NCI-H2029 treated with DMSO at 0.1 percent for 48 hours (cell line): ENCODE measurements around the gene DAAM2.

Source experiments
- DNase-seq: peaks from one replicate; lab custom pipeline; 2025; lab: John Stamatoyannopoulos, UW

The DAAM2 gene

GRCh38 chr6:39909701-39910100 lies 117.5 kb downstream of the DAAM2 start:
- DNase-seq = no peak

- DNase-seq = no peak
Observed at GRCh38 chr6:39910164-39910563, 118.0 kb downstream of the DAAM2 start.

DNA sequence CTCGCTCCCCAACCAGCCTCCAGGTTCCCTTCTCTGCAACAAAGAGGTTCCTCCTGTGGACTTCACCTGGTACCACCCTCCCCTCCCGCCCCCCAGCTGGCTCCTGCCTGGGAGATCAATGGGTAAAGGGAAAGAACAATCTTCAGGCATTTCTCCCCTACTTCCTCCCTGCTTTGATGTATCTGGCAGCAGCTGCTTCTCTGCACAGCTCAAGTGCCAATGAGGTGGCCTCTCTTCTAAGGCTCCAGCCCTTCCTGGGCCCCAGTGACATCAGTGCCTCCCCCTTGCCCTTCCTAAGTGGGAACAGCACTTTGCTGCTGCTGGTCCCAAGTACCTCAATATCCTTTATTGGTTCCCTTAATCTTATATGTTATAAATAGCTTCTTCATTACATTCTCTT lies 118.6 kb downstream of the DAAM2 start:
- no peak for DNase-seq

GRCh38 chr6:39911513-39912125 lies 119.4 kb downstream of the DAAM2 start:
- no peak for DNase-seq

DNA sequence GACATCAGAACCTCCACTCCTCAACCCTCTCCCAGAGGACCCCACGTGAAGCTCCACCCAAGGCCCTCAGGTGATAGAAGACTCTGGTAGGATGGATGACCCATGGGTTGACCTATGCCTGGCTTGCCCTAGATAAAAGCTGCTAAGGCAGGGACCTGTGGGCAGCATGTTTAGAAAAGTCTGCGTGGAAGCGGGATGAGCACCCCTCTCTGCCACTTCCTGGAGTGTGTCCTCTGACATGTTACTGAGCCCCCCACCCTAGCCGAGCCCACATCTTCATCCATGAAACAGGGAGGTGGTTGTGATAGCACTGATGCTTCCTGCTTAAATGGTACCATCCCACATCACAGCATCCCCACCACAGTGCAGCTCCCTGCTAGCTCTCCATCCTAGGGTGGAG lies 120.3 kb downstream of the DAAM2 start:
- DNase-seq = no peak

DNA sequence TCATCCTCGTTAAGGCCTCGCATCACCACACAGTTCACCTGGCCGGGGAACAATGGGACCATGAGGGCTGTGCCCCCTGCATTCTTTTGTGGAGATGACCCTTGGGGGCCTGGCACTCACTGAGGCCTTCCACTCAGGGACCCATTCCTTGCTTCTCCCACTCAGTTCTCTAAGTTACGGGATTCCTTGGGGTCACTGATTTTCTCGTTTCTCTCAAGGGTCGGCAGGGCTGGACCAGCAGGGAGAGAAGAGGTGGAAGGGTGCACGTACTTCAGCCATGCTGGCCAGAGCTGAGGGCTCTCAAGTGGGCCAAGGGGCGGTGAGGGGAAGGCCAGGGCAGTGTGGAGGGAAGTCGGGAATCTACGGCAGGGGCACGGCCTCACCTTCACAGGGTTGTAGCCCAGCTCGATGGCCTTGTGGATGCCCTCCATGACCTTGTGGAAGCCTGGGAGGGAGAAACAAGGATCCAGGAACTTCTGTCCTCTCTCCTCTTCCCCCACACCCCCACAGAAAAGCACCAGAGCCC lies 121.3 kb downstream of the DAAM2 start:
- DNase-seq = no peak

DNA sequence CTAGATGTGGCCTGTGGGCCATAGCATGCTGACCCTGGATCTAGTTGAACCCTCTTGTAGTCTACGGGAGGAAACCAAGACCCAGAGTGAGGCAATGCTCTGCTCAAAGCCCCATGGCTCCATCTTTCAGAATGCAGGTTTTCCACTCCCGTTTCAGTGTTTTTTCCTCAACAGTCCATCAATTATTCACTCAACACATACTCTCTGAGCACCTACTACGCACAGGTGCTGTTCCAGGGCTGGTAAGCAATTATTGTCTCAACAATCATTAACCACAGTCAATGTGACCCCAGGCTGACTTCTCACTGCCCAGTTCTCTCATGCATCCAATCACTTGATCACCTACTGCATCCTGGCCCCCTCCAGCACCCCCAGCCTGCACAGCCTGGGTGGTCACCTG lies 122.1 kb downstream of the DAAM2 start:
- DNase-seq = no peak

DNA sequence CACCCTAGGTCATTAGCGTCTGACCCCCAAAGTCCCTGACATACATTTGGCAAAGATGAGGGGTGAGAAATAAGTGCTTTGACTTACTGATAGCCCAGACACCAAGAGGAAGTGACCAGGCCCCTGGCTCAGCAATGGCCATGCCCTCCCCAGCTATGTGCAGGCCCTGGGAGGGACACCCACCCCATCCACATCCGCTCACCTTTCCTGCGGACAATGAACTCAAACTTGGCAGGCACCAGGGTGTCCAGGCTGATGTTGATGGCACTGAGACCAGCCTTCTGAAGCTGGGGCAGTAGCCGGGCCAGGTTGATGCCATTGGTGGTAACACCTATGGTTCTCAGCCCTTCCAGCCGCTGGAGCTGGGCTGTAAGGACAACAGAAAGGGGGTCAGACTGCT lies 123.7 kb downstream of the DAAM2 start:
- no peak for DNase-seq

GRCh38 chr6:39917329-39917728 lies 125.2 kb downstream of the DAAM2 start:
- no peak for DNase-seq

DNA sequence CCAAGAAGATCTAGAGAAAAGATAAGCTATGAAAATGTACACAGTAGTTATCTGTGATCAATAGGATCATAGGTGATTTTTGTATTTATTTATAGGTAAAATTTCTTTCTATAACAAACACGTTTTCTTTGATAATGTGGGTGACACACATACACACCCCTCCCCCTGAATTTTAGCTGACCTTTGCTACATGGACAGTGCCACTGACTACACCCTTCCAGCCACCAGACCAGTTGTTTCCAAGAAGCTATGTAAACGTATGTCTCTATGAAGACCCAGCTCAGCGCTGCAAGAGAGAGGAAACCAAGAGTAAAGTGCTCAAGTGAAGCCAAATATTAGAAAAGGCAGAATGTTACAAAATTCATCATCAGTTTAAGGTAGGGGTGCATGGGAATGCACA lies 125.8 kb downstream of the DAAM2 start:
- no peak for DNase-seq

DNA sequence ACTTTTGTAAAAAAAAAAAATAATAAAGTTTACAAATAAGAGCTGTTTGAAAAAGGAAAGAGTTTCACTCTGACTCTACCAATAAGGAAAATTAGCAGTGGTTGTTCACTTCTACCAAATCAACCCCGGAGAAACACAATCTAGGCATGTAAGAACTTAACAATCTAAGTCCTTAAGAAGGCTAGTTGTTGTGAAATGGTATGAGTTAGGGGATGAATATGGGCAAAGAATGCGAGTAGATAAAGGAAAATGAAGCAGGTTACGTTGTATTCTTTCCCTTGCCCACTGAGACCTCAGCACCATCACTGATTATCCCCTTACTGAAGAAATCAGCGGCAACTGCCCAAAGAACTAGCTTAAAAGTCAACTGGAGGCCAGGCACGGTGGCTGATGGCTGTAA lies 126.7 kb downstream of the DAAM2 start:
- no peak for DNase-seq

- DNase-seq = no peak
Observed at GRCh38 chr6:39920157-39920556, 128.0 kb downstream of the DAAM2 start.

DNA sequence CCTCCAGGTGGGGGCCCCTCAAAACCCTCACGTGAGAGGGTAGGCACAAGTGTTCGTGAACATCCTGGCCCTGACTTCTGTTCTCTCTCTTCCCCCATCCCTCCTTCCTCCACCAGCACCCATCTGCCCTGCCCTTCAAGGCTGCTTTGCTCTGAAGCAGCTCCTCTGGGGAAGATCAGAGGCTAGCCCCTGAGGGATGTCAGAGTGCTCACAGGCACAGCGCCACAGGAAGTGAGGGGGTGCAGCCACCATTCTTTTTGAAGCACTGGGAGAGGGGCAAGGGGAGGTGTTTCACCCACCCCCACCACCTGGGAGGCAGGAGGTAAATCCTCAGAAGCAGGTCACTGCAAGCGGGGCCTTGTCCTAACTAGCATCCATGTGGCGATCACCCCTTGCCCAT lies 130.6 kb downstream of the DAAM2 start:
- no peak for DNase-seq

- peak; percentile 84 for DNase-seq
Observed at GRCh38 chr6:39923394-39923793, 131.2 kb downstream of the DAAM2 start.

DNA sequence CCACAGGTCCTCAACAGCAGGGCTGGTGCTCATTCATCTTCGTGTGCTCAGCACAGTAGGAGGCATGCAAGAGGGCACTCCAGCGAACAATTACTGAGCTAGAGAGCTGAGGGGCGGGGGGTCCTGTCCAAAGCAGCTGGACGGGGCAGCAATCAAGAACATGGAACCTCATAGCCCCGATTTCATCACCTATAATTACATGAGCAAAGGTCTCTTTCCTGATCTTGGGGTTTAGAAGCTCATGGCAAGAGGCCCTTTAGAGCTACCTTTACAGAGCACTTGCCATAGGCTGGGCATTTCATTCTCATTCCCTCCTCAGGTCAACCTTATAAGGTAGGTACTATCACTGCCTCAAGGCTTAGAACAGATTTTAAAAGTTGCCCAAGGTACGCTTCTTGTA lies 131.7 kb downstream of the DAAM2 start:
- peak; percentile 84 for DNase-seq

- peak; percentile 73 for DNase-seq
Observed at GRCh38 chr6:39924283-39924682, 132.1 kb downstream of the DAAM2 start.

DNA sequence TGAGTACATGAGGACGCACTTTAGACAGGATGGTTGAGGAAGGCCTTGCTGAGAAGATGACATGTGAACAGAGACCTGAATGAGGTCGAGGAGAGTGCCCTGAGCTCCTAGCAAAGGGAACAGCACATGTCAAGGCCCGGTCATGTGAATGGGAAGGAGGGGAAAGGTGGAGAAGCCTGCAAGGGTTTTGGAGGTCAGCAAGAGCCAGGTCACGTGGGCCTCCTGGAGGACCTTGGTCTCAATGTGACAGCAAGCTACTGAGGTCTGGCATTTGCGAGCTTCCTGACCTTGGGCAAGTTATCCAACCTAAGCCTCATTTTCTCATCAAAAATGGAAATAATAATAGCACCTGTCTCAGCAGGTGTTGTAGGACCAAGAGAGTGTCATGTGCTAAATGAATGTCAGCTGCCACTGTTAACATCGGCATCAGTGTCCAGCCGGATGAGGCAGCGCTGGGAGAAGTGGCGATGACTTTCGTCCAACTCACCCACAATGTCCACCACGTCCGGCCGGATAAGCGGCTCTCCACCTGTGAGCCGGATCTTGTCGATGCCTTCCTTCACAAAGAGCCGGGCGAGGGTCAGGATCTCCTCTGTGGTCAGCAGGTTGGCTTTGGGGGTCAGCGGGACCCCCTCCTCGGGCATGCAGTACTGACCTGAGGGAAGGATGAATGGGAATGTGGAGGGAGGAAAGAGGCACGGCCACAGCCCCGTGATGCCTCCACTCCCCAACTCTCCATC lies 133.2 kb downstream of the DAAM2 start:
- no peak for DNase-seq

- DNase-seq = no peak
Observed at GRCh38 chr6:39925931-39926290, 133.7 kb downstream of the DAAM2 start.

DNA sequence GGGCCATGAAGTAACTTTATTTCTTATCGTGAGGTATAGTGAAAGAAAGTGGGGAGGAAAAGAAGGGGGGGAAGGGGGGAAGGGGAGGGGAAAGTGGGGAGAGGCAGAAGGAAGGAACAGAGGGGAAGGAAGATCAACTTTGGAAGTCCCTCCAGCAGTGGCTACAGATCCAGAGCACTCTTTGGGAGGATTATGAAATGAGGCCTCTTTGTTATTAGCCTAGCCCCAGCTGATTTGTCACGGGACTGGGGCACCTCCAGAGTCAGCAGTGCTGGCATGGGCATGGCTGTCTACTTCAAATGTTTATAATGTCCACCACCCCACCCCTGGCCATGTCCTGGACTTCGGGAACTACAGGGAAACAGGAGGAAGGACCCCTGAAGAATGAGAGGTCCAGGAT lies 134.5 kb downstream of the DAAM2 start:
- no peak for DNase-seq

DNA sequence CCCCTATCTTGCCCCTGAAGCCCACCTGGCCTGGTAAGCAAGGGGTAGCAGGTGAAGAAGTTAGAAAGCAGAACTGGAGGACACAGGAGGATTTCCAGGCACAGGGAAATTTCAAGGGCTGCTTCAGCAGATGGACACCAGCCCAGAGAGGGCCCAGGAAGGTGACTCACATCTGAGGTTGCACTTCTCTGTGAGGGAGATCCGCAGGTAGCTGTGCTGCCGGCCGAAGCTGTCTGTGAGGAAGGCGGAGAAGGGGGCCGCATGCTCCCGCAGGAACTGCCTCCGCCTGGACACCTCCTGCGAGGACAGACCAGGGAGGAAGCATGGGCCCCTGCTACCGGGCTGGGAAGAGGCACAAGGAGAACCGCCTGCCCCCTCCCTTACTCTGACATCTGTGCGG lies 135.0 kb downstream of the DAAM2 start:
- no peak for DNase-seq

DNA sequence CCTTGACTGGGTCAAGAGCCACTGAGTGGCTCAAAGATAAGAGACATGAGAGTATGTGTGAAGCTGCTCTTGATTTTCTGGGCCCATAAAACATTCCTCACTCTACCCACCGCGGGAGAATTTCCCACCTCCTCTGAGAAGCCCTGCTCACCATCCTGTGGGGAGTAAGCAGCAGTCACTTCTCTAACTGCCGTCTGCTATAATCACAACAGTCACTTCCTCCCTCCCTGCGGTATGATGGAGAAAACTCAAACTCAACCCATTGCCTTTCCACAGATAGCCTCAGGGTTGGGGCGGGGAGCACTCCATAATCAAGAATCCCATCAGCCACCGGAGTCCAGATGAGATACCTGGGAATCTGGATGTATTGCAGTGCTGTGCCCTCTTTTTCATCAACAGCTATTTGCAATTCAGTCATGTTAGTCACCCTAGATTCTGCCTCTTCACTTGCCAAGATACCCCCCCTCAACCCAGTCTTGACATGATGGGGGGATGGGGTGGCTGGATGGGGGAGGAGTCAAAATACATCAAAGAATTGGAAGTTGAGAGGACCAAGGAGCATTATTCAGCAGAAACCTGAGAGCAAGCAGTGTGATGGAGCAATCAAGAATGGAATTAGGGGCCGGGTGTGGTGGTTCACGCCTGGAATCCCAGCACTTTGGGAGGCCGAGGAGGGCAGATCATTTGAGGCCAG lies 137.0 kb downstream of the DAAM2 start:
- DNase-seq = no peak

- no peak for DNase-seq
Observed at GRCh38 chr6:39929733-39930461, 137.7 kb downstream of the DAAM2 start.

DNA sequence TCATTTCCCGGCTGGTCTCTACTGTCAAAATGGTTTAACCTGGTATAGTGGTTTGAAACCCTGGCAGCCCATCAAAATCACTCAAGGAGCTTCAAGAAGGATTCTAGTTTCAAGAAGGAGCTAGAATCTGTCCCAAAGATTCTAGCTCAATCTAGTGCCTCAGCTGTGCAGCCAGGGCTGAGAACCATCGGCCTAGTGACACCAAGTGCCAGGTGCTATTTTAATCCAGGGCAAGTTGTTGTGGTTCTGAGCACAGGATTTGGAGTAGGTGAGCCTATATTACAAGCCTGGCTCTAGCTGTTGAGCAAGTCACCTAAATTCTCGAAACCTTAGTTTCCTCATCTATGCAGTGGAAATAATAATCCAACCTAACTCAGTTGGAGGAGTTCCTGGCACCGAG lies 138.4 kb downstream of the DAAM2 start:
- no peak for DNase-seq
